Peyer's patch (tissue), 4 donors: Measurements from ENCODE around the gene PPP2R2D. TPM values are rescaled to one million over a fixed set of nuclear protein-coding genes. Genes with fewer than 3 reads are reported as not detected.
"Not testable (repeated sequence)": the region's sequence is repeated elsewhere in the genome, so short reads cannot be mapped to it uniquely, and the experiment has no call there.

Experiments used
- DNase-seq, 3 donors: peaks; one replicate each; pipeline ENCODE4 v3.0.0-alpha.2; 2017 to 2019
- H3K27ac ChIP-seq, 4 donors: fragments of 200-600 bp; sonication (generic); one replicate each; pipeline ENCODE4 v1.5.1; 2016 to 2019
- H3K27me3 ChIP-seq, 2 donors: fragments of 200-600 bp; sonication (generic); one replicate each; pipeline ENCODE4 v1.5.1; 2019
- H3K36me3 ChIP-seq, 3 donors: fragments of 200-600 bp; sonication (generic); one replicate each; pipeline ENCODE4 v1.5.1; 2016 to 2019
- H3K4me1 ChIP-seq, 4 donors: fragments of 200-600 bp; sonication (generic); one replicate each; pipeline ENCODE4 v1.5.1; 2016 to 2019
- H3K4me3 ChIP-seq, 4 donors: fragments of 200-600 bp; sonication (generic); 1 replicate in 3 of 4; 2 replicates in 1 of 4; pipeline ENCODE4 v1.5.1; 2016 to 2019; ENCODE audit warnings: mild to moderate bottlenecking in 1 of 4
- H3K9me3 ChIP-seq, 4 donors: fragments of 200-600 bp; sonication (generic); one replicate each; pipeline ENCODE4 v1.5.1; 2016 to 2019; ENCODE audit warnings: mild to moderate bottlenecking in 1 of 4
- POLR2A ChIP-seq, 2 donors: fragments of 450-650 bp; IDR thresholded peaks; one replicate each; pipeline ENCODE4 v1.5.1; 2017; ENCODE audit warnings: antibody characterized with exemption in 2 of 2, mild to moderate bottlenecking in 2 of 2, moderate library complexity in 2 of 2
- total RNA-seq, 4 donors: library from RNA; depleted of rRNA; stranded (reverse); fragments of >200 nt; gene quantifications; one replicate each; pipeline ENCODE4 v1.1.0, GENCODE V29; 2016
- TF ChIP-seq, protein P1 (sequence below), 6 experiments: fragments of 450-650 bp in 4 of 6; fragments of 200-600 bp in 2 of 6; sonication (generic) in 1 of 6; IDR thresholded peaks; one replicate each; pipeline ENCODE4 v1.5.1; 2017 to 2019; ENCODE audit warnings: antibody characterized with exemption in 6 of 6, mild to moderate bottlenecking in 3 of 6, moderate library complexity in 1 of 6

Gene PPP2R2D
- total RNA-seq, 4 donors from 2014 or later: 34.3 to 87.5 (median 48.5) TPM

DNA sequence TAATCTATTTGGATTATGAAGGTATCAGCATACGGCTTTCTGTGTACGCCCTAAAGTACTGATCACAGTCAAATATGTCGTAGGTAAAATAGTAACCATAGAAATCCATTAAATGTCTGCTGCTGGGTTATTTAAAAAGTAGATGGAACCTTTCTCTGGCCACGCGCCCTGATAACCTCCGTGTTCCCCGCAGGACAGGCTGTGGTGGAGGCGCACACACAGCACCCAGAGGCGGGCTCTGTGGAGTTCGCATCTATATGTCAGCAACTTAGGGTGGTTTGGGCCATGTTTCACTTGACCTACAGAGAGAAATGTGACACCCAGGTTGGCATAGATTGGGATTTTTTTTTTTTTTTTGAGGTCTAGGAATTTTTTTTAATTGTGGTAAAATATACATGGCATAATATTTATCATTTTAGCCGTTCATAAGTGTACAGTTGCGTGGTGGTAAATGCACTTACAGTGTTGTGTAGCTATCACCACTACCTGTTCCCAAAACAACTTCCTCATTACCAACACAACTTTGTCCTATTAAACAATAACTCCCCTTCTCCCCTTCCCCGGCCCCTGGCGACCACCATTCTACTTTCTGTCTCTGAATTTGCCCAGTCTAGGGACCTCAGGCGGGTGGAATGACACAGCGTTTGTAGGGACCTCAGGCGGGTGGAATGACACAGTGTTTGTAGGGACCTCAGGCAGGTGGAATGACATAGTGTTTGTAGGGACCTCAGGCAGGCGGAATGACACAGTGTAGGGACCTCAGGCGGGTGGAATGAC, 15.4 kb downstream of the PPP2R2D start:
- Histone ChIP-seq H3K27ac (no peak overlapping the region), H3K4me3 (no peak overlapping the region), H3K4me1 (no peaks in the 10 kb centered on the region), H3K36me3 (peaks cover 0 to 5% (median 0%) of the 10 kb centered on the region in 3 donors), H3K9me3 (no peaks in the 10 kb centered on the region), H3K27me3 (no peaks in the 10 kb centered on the region)
- TF ChIP-seq, protein P1, sequence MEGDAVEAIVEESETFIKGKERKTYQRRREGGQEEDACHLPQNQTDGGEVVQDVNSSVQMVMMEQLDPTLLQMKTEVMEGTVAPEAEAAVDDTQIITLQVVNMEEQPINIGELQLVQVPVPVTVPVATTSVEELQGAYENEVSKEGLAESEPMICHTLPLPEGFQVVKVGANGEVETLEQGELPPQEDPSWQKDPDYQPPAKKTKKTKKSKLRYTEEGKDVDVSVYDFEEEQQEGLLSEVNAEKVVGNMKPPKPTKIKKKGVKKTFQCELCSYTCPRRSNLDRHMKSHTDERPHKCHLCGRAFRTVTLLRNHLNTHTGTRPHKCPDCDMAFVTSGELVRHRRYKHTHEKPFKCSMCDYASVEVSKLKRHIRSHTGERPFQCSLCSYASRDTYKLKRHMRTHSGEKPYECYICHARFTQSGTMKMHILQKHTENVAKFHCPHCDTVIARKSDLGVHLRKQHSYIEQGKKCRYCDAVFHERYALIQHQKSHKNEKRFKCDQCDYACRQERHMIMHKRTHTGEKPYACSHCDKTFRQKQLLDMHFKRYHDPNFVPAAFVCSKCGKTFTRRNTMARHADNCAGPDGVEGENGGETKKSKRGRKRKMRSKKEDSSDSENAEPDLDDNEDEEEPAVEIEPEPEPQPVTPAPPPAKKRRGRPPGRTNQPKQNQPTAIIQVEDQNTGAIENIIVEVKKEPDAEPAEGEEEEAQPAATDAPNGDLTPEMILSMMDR (IDR thresholded peaks at IDR 0.05): no peak
- TF ChIP-seq POLR2A (IDR thresholded peaks at IDR 0.05): no peak
- DNase-seq: peak in 2 of 3 donors; percentile 15 to 36

DNA sequence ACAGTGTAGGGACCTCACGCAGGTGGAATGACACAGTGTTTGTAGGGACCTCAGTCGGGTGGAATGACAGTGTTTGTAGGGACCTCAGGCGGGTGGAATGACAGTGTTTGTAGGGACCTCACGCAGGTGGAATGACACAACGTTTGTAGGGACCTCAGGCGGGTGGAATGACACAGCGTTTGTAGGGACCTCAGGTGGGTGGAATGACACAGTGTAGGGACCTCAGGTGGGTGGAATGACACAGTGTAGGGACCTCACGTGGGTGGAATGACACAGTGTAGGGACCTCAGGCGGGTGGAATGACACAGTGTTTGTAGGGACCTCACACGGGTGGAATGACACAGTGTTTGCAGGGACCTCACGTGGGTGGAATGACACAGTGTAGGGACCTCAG, 16.0 kb downstream of the PPP2R2D start:
- DNase-seq: peak in 1 of 3 donors; percentile 13
- H3K4me3 ChIP-seq, H3K27ac ChIP-seq, H3K9me3 ChIP-seq, H3K27me3 ChIP-seq, H3K4me1 ChIP-seq, H3K36me3 ChIP-seq: not testable (repeated sequence)

DNA sequence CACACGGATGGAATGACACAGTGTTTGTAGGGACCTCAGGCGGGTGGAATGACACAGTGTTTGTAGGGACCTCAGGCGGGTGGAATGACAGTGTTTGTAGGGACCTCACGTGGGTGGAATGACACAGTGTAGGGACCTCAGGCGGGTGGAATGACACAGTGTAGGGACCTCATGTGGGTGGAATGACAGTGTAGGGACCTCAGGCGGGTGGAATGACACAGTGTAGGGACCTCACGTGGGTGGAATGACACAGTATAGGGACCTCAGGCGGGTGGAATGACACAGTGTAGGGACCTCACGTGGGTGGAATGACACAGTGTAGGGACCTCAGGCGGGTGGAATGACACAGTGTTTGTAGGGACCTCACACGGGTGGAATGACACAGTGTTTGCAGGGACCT, 16.7 kb downstream of the PPP2R2D start:
- not testable (repeated sequence) for H3K27me3 ChIP-seq, H3K4me3 ChIP-seq, H3K9me3 ChIP-seq, H3K36me3 ChIP-seq, H3K4me1 ChIP-seq, H3K27ac ChIP-seq
- peak in 2 of 3 donors; percentile 2 to 6 for DNase-seq

DNA sequence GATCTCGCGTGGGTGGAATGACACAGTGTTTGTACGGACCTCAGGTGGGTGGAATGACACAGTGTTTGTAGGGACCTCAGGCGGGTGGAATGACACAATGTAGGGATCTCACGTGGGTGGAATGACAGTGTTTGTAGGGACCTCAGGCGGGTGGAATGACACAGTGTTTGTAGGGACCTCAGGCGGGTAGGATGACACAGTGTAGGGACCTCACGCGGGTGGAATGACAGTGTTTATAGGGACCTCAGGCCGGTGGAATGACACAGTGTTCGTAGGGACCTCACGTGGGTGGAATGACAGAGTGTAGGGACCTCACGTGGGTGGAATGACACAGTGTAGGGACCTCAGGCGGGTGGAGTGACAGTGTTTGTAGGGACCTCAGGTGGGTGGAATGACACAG, 18.7 kb downstream of the PPP2R2D start:
- not testable (repeated sequence) for H3K36me3 ChIP-seq, H3K27ac ChIP-seq, H3K27me3 ChIP-seq, H3K4me1 ChIP-seq, H3K4me3 ChIP-seq, H3K9me3 ChIP-seq
- DNase-seq: peak in 1 of 3 donors; percentile 15

DNA sequence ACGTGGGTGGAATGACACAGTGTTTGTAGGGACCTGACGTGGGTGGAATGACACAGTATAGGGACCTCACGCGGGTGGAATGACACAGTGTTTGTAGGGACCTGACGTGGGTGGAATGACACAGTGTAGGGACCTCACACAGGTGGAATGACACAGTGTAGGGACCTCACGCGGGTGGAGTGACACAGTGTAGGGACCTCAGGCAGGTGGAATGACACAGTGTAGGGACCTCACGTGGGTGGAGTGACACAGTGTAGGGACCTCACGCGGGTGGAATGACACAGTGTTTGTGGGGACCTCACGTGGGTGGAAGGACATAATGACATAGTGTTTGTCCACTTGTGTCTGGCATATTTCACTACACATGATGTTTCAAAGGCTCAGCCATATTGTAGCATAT, 19.3 kb downstream of the PPP2R2D start:
- Histone ChIP-seq H3K27ac (no peak overlapping the region), H3K27me3 (no peaks in the 10 kb centered on the region), H3K4me3 (no peak overlapping the region), H3K4me1 (no peaks in the 10 kb centered on the region), H3K9me3 (no peaks in the 10 kb centered on the region), H3K36me3 (no peaks in the 10 kb centered on the region)
- TF ChIP-seq, protein P1 (IDR thresholded peaks at IDR 0.05): no peak
- no peak for TF ChIP-seq POLR2A (IDR thresholded peaks at IDR 0.05)
- DNase-seq: peak in 1 of 3 donors; percentile 3

DNA sequence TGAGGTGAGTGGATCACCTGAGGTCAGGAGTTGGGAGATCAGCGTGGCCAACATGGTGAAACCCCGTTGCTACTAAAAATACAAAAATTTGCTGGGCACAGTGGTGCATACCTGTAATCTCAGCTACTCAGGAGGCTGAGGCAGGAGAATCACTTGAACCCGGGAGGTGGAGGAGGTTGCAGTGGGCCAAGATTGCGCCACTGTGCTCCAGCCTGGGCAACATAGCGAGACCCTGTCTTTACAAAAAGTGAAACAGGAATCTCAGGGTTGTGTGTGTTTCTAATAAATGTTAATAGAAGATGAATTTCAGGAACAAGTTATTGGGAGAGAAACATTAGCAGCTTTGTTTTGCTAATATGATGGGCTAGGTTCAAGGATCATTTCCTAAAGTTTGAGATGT, 19.9 kb downstream of the PPP2R2D start:
- TF ChIP-seq, protein P1 (IDR thresholded peaks at IDR 0.05): no peak
- no peak for TF ChIP-seq POLR2A (IDR thresholded peaks at IDR 0.05)
- Histone ChIP-seq H3K27me3 (no peaks in the 10 kb centered on the region), H3K36me3 (no peaks in the 10 kb centered on the region), H3K9me3 (no peaks in the 10 kb centered on the region), H3K4me1 (no peaks in the 10 kb centered on the region), H3K4me3 (no peak overlapping the region), H3K27ac (no peak overlapping the region)
- DNase-seq: peak in 1 of 3 donors; percentile 15

DNA sequence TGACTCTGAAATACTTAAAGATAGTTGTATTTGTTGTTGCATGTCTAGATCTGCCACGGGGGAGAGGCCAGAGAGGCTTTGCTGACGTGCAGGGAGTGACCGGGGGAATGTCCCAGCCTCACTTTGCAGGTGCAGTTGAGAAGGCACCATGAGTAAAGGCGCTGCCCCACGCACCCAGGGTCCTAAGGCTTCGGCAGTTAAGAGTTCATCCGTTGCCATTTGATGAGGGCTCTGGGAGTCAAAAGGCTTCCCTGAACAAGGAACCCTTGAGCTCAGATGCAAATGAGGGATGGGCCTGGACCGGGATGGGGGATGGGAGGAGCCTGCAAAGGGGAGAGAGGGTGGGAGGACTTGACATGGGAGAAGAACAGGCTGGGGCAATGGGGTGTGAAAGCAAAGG, 20.4 kb downstream of the PPP2R2D start:
- H3K27me3 ChIP-seq: no peaks in the 10 kb centered on the region
- H3K4me3 ChIP-seq: no peak overlapping the region
- no peaks in the 10 kb centered on the region for H3K36me3 ChIP-seq
- TF ChIP-seq POLR2A (IDR thresholded peaks at IDR 0.05): no peak
- TF ChIP-seq, protein P1 (IDR thresholded peaks at IDR 0.05): no peak
- H3K27ac ChIP-seq: no peak overlapping the region
- peak in 1 of 3 donors; percentile 33 for DNase-seq
- no peaks in the 10 kb centered on the region for H3K4me1 ChIP-seq
- H3K9me3 ChIP-seq: no peaks in the 10 kb centered on the region
